NCI-H2196 (cell line): ENCODE results near the gene CHRD.
A peak's percentile ranks its signal among the peaks of the same experiment; 100 is the strongest.

Source experiments
- DNase-seq: peaks from one replicate; lab custom pipeline; 2025; ENCODE audit not compliant: unreplicated experiment; lab: John Stamatoyannopoulos, UW

The CHRD gene

DNA sequence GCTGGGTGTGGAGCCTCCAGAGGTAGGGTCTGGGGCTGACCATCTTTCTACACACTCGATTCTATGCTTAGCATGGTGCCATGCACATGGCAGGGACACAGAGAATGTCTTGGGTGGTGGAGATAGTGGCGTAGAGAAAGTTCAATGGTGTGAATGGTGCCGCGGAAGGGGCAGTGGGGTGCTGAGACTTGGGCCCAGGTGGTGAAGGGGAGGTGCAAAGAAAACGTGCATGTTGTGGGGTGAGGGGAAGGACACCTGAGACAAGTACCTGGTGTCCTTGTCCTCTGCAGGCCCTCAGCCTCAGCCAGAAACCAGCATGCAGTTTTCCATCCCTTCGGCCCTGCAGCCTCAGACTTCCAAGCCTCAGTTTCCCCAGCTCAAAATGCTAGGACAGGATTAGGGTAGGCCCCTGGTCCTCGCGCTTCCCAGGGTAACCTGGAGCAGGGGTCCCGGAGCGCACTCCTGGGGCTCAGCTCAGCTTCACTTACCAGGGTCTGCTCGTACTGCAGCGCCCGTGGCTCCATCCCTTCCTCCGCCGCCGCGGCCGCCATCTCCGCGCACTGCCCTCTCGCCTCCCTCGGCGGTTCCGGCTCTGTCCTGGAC lies 18.8 kb upstream of the CHRD start:
- no peak for DNase-seq

DNA sequence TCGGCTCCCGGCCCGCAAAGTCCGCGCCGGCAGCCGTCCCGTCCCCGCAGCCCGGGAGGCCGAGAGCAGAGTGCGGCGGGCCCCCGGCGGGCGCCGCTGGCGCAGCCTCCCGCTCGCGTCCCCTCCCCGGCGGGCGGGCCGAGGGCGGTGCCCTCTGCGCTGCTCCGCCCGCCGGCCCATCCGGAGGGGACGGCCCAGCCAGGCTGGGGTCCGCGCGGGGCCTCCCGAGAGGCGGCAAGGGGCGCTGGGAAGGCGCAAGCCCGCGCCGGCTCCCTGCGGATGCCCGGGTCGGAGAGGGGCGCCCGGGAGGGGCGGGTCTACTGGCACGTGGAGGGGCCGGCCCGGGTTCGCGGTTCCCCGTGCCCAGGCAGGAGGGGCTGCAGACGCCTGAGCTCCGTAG lies 18.3 kb upstream of the CHRD start, which contains the start of the genes CLCN2 and POLR2H:
TSS of gene CLCN2 (minus strand) at position 74 of the 400 bp plus-strand sequence. CDS start 126 bp downstream, outside the sequence.
TSS of gene POLR2H (plus strand) at position 179 of the 400 bp plus-strand sequence. CDS start 1,783 bp downstream, outside the sequence.
- peak; percentile 87 for DNase-seq

GRCh38 chr3:184361932-184362667 lies 17.8 kb upstream of the CHRD start:
- peak; percentile 97 for DNase-seq

DNA sequence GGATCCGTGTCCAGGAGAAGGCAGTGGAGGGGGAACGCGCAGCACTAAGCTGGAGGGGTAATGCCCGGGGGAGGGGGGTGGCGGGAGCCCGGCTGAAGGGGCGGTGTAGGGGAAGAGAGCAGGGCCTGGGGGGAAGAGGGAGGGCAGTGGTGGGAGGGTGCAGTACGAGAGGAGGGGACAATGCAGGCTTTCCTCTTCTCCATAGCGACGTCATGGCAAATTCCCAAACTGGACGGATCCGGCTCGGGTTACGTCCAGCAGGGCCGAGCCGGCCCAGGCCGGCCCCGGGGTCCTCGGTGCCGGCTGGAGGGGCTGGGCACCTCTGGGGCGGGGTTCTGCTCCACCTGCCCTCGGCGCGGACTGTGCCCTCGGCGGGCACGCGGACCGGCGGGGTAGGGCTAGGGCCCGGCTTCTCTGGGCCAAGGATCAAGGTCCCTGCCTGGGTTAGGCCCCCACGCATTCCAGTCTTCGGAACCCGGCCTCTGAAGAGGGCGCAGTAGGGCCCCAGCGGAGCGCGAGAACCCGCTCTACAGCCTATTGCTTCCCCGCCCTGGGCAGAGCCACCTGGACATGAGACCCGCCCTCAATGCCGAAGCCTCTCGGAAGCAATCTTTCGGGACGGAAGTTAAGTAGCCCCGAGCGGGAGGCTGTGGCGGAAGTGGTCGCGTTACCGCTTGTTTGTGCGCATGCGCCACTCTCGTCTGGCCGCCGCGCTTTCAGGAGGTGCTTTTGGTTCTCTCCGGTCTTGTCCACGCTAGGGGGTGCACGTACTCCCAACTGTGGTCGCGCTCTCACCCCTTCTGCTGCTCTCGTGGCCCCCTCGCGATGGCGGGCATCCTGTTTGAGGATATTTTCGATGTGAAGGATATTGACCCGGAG lies 16.9 kb upstream of the CHRD start:
- peak; percentile 100 for DNase-seq

DNA sequence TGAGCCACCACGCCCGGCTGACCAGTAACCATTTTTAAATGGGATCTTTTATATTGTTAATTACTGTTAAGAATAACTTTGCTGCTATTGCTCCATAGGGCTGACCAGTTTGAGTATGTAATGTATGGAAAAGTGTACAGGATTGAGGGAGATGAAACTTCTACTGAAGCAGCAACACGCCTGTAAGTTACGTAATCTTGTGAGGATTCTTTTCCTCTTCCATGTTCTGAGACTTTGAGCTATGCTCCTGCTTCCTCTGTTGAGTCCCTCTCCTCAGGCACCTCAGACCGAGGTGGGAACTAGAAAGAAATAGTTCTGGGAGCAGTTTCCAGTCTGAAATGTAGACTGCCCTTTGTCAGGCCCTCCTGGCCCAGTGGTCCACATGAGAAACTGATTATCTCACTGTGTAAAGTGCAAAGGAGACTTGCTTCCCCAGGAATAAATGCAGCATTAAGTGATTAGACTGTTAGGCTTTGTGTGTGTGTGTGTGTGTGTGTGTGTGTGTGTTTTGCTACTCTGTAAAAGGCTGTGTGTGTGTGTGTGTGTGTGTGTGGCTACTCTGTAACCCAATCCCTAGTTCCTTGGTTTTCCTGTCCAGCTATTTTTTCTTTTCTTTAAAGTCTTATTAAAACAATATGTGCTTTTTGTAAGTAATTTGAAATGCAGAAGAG lies 13.1 kb upstream of the CHRD start:
- DNase-seq, result peak; percentile 57

DNA sequence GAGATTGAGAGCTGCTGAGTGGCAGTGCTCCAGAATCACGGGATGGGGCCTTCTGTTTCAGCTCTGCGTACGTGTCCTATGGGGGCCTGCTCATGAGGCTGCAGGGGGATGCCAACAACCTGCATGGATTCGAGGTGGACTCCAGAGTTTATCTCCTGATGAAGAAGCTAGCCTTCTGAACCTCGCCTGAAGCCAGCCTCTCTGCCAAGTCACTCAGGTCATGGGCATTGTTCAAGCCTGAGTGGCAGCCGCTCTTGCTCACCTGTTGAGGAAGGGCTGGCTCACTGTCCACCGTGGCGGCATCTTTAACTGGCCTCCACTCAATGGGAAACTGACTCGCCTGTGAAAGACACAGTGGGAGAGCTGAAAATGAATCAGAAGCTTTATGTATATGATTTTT lies 11.7 kb upstream of the CHRD start:
- no peak for DNase-seq

GRCh38 chr3:184368586-184369183 lies 11.2 kb upstream of the CHRD start:
- peak; percentile 36 for DNase-seq

- DNase-seq, result peak; percentile 100
These were observed 8.3 kb upstream of the CHRD start for GRCh38 chr3:184371570-184372018.

DNA sequence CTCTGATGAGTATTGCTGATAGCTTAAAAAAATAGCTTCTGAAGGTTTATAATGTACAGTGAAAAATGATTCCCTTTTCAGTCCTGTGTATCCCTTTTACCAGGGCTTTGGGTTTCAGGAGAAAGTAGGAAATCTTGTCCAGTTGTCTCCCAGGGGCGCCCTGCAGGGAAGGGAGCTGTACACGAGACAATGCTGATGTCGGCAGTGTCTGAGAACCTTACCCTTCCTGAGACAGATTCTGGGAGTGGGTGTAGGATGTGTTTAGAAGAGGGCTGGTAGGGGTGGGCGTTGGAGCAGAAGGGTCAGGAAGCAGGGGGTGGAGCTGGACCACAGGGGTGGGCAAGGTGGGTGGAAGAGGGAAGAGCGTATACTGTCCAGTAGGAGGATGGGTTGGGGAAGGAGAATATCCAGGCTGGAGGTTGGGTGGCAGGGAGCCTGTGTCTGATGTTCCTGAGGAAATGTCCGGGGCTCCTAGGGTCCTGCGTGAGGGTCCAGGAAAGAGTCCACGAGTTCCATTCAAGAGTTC lies 7.5 kb upstream of the CHRD start:
- no peak for DNase-seq

GRCh38 chr3:184372911-184373310 lies 6.9 kb upstream of the CHRD start:
- DNase-seq, result no peak

GRCh38 chr3:184373422-184373821 lies 6.4 kb upstream of the CHRD start:
- DNase-seq, result no peak

GRCh38 chr3:184375747-184376461 lies 4.0 kb upstream of the CHRD start:
- no peak for DNase-seq

DNA sequence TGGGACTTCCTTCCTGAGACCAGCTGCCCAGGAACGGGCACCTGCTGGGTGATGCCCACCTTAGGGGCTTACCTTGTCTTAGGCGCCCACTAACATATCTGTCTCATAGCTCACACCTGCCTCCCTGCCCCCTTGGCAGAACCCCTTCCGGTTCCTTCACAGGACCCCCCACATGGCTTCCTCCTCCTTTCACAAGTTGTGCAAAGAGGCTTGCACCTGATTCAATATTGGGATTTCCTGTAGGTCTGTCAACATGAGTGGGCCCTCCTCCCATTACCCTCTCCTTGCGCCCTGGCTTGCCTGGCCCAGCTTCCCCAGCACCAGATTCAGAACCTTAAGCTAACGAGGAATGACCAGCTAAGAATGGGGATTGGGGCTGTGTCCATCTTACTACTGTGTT lies 2.5 kb upstream of the CHRD start:
- peak; percentile 78 for DNase-seq

DNA sequence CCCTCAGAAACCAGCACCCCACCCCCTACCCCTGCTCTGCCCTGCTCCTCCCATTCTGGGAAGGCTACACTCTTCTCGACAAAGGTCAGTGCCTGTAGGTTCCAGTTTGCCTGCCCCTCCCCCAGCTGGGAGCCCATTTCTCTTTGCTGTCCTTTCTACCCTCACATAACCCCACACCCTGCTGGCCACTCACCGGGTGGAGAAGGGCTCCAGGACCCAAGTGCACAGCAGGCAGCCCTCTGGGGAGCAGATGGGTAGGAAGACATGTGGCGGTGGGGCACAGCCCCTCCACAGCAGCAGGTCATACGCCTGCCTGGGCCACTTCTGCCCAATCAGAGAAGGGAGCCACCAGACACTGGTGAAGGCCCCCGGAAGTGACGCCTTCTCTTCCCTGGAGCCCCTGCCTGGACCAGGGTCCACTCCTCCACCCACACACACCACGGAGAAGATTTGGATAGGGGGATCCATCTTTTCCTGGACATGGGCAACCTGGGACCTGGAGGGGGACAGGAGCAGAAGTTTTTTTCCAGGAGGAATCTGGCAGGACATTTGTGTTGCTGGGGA lies 1.9 kb upstream of the CHRD start, which contains the start of gene THPO:
TSS of gene THPO (minus strand) at position 326 of the 564 bp plus-strand sequence. CDS start 1,948 bp downstream, outside the sequence.
- DNase-seq, result peak; percentile 92

GRCh38 chr3:184378651-184379357 lies 1.1 kb upstream of the CHRD start:
- no peak for DNase-seq

- DNase-seq, result peak; percentile 74
These were observed 352 bp downstream of the CHRD start for GRCh38 chr3:184380185-184380626.

DNA sequence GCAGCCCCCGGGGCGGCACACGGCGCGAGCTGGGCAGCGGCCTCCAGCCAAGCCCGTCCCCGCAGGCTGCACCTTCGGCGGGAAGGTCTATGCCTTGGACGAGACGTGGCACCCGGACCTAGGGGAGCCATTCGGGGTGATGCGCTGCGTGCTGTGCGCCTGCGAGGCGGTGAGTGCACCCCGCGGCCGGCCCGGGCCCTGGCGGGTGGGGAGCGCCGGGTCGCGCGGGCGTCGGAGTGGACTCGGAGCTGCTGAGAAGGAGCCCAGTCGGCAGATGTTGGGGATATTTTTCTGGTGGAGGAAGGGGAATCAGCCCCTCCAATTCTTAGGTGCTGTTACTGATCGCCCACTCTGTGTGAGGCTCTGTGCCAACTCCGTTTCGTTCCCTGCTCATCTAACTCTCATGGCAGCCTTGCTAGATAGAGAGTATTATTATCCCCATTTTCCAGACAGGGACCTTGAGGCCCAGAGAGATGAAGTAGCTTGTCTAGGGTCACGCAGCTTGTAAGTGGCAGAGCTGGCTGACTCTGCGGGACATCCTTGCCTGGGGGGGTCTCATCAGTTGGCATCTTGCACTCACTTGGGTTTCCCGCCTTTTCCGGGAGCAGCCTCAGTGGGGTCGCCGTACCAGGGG lies 890 bp downstream of the CHRD start:
- DNase-seq, result no peak
